CD4-positive, CD25-positive, alpha-beta regulatory T cell (primary cell): ENCODE results near the gene PHACTR1. TPM values are rescaled to one million over a fixed set of nuclear protein-coding genes. Genes with fewer than 3 reads are reported as not detected.

Experiments
- ATAC-seq, 2 donors: fragments of 150-1000 bp; cut with Tn5 transposase; one replicate each; pipeline ENCODE4 v1.10.0; 2021; ENCODE audit warnings: low read depth in 2 of 2, moderate number of reproducible peaks in 2 of 2, moderate library complexity in 1 of 2
- DNase-seq, 3 donors: peaks; one replicate each; pipeline versions ENCODE4 v3.0.0 to v3.0.0-alpha.2; 2012 to 2022; ENCODE audit warnings: mixed read lengths in 1 of 3
- H3K27ac ChIP-seq: one replicate; pipeline ENCODE4 v1.7.0; 2013; ENCODE audit warnings: mild to moderate bottlenecking, low read length; ENCODE audit not compliant: insufficient read depth, poor library complexity, severe bottlenecking
- H3K27me3 ChIP-seq: one replicate; pipeline ENCODE4 v1.7.0; 2013; ENCODE audit warnings: low read length; ENCODE audit not compliant: control insufficient read depth, insufficient read depth
- H3K36me3 ChIP-seq: one replicate; pipeline ENCODE4 v1.7.0; 2013; ENCODE audit warnings: mild to moderate bottlenecking, low read length, moderate library complexity; ENCODE audit not compliant: control insufficient read depth, insufficient read depth
- H3K4me1 ChIP-seq: 2 replicates; pipeline ENCODE4 v1.7.0; 2013; ENCODE audit warnings: mild to moderate bottlenecking, low read length; ENCODE audit not compliant: insufficient read depth, control insufficient read depth, poor library complexity, severe bottlenecking
- H3K4me3 ChIP-seq: one replicate; pipeline ENCODE4 v1.7.0; 2013; ENCODE audit warnings: low read depth, mild to moderate bottlenecking, low read length, moderate library complexity
- H3K9me3 ChIP-seq, 2 experiments: 1 replicate in 1 of 2; 2 replicates in 1 of 2; pipeline ENCODE4 v1.7.0; 2013; ENCODE audit warnings: low read length in 2 of 2, mild to moderate bottlenecking in 1 of 2, moderate library complexity in 1 of 2; ENCODE audit not compliant: control insufficient read depth in 2 of 2
- H3K27ac Mint-ChIP-seq, 3 donors: one replicate each; pipeline ENCODE4 v1.8.0; 2020 to 2022; ENCODE audit warnings: mild to moderate bottlenecking in 3 of 3, mixed read lengths in 3 of 3, moderate library complexity in 2 of 3
- H3K27me3 Mint-ChIP-seq: one replicate; pipeline ENCODE4 v1.8.0; 2022; ENCODE audit warnings: mild to moderate bottlenecking, mixed read lengths
- H3K36me3 Mint-ChIP-seq: one replicate; pipeline ENCODE4 v1.8.0; 2020; ENCODE audit warnings: mixed read lengths
- H3K4me1 Mint-ChIP-seq, 4 donors: one replicate each; pipeline ENCODE4 v1.8.0; 2020 to 2022; ENCODE audit warnings: mixed read lengths in 4 of 4, mild to moderate bottlenecking in 1 of 4
- H3K4me3 Mint-ChIP-seq, 4 donors: one replicate each; pipeline ENCODE4 v1.8.0; 2020 to 2022; ENCODE audit warnings: mild to moderate bottlenecking in 4 of 4, mixed read lengths in 4 of 4, moderate library complexity in 3 of 4
- H3K9me3 Mint-ChIP-seq, 7 donors: one replicate each; pipeline ENCODE4 v1.8.0; 2020 to 2022; ENCODE audit warnings: mixed read lengths in 7 of 7, mild to moderate bottlenecking in 3 of 7, moderate library complexity in 2 of 7
- polyA plus RNA-seq, 4 donors: library from polyadenylated mRNA; unstranded; fragments of 300-500 nt; fragmentation: Illumina TruSeq; gene quantifications; one replicate each; pipeline ENCODE4 v1.2.3, GENCODE V29; 2021
- total RNA-seq: library from RNA; stranded (reverse); gene quantifications from one replicate; pipeline ENCODE4 v1.2.3, GENCODE V29; 2022

Gene PHACTR1
- 1.6 TPM for total RNA-seq
- polyA plus RNA-seq: under 1 TPM; 0.28 to 0.46 (median 0.33) TPM

GRCh38 chr6:12716298-12716916 is at the start of gene PHACTR1:
TSS of gene PHACTR1 (plus strand) at chr6:12716767.
- H3K27ac Mint-ChIP-seq: no peak within 1 kb of the TSS
- Histone ChIP-seq H3K27me3 (no peaks in the 10 kb centered on the region), H3K9me3 (no peaks in the 10 kb centered on the region), H3K36me3 (no peaks in the 10 kb centered on the region), H3K4me1 (no peaks in the 10 kb centered on the region), H3K27ac (no peak within 1 kb of the TSS), H3K4me3 (no peak within 1 kb of the TSS)
- ATAC-seq: no peak
- no peak within 1 kb of the TSS for H3K4me3 Mint-ChIP-seq
- no peaks in the 10 kb centered on the region for H3K4me1 Mint-ChIP-seq
- no peaks in the 10 kb centered on the region for H3K36me3 Mint-ChIP-seq
- H3K27me3 Mint-ChIP-seq: no peaks in the 10 kb centered on the region
- DNase-seq: no peak
- peaks cover 0 to 4% (median 0%) of the 10 kb centered on the region in 7 donors for H3K9me3 Mint-ChIP-seq

GRCh38 chr6:12666886-12667285 is 49.7 kb upstream of the PHACTR1 start:
- Mint-ChIP-seq H3K9me3 (no peaks in the 10 kb centered on the region), H3K36me3 (no peaks in the 10 kb centered on the region)

GRCh38 chr6:12675931-12676330 is 40.6 kb upstream of the PHACTR1 start:
- no peak overlapping the region for H3K4me3 Mint-ChIP-seq
- H3K27me3 ChIP-seq: peaks cover 2% of the 10 kb centered on the region
- no peaks in the 10 kb centered on the region for H3K36me3 Mint-ChIP-seq
- H3K9me3 Mint-ChIP-seq: peaks cover 0 to 2% (median 0%) of the 10 kb centered on the region in 7 donors
- H3K4me1 Mint-ChIP-seq: no peaks in the 10 kb centered on the region
- H3K27ac Mint-ChIP-seq: no peak overlapping the region
- H3K27ac ChIP-seq: no peak overlapping the region
- no peaks in the 10 kb centered on the region for H3K27me3 Mint-ChIP-seq
- H3K4me3 ChIP-seq: no peak overlapping the region
- no peaks in the 10 kb centered on the region for H3K9me3 ChIP-seq
- ATAC-seq (no peak), DNase-seq (no peak)
- no peaks in the 10 kb centered on the region for H3K4me1 ChIP-seq
- H3K36me3 ChIP-seq: no peaks in the 10 kb centered on the region

More at GRCh38 chr6:12666886-12667285, 49.7 kb upstream of the PHACTR1 start:
- Histone ChIP-seq H3K36me3 (no peaks in the 10 kb centered on the region), H3K4me3 (no peak overlapping the region), H3K27me3 (no peaks in the 10 kb centered on the region), H3K9me3 (no peaks in the 10 kb centered on the region), H3K4me1 (no peaks in the 10 kb centered on the region), H3K27ac (no peak overlapping the region)
- Mint-ChIP-seq H3K4me3 (no peak overlapping the region), H3K4me1 (no peaks in the 10 kb centered on the region), H3K27ac (no peak overlapping the region), H3K27me3 (no peaks in the 10 kb centered on the region)
- no peak for ATAC-seq
- DNase-seq: no peak

DNA sequence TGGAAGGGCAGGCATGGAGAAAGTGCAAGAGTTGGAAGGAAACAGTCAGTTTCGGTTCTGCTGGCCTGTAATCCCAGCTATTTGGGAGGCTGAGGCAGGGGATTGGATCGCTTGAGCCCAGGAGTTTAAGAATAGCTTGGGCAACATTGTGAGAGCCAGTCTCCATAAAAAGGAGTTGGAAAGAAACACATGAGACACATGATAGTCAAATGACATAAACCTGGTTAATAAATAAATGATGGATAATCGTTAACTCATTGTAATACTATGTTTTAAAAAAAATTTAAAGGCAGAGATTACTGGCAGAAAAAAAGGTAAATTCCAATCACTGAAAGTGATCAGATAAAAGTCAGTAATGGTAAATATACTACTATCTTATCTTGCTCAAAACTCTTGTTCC is 37.2 kb upstream of the PHACTR1 start:
- Mint-ChIP-seq H3K9me3 (no peaks in the 10 kb centered on the region), H3K36me3 (no peaks in the 10 kb centered on the region), H3K4me1 (no peaks in the 10 kb centered on the region), H3K27me3 (no peaks in the 10 kb centered on the region), H3K4me3 (no peak overlapping the region), H3K27ac (no peak overlapping the region)
- Histone ChIP-seq H3K9me3 (no peaks in the 10 kb centered on the region), H3K4me3 (no peak overlapping the region), H3K36me3 (no peaks in the 10 kb centered on the region), H3K27me3 (peaks cover 2% of the 10 kb centered on the region), H3K27ac (no peak overlapping the region), H3K4me1 (no peaks in the 10 kb centered on the region)
- ATAC-seq (no peak), DNase-seq (no peak)

DNA sequence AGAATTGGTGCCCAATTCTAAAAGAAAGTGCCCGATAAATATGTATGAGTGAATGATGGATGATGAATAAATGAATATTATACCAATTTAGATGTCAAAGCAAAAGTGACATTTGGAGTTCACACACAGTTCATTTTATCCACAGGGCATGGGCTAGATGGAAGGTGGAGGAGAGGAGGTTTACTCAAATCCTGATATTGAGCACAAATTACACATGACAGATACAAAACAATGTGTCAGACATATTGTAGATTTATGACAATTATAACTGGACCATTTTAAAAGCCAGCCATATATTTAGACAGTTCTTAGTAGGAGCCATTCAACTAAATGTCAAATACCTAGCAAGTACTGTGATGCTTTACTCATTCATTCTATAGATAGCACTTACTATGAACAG is 23.4 kb upstream of the PHACTR1 start:
- no peak overlapping the region for H3K4me3 ChIP-seq
- Mint-ChIP-seq H3K4me3 (no peak overlapping the region), H3K27me3 (no peaks in the 10 kb centered on the region), H3K4me1 (no peaks in the 10 kb centered on the region), H3K36me3 (no peaks in the 10 kb centered on the region), H3K9me3 (peaks cover 0 to 4% (median 0%) of the 10 kb centered on the region in 7 donors), H3K27ac (no peak overlapping the region)
- no peaks in the 10 kb centered on the region for H3K27me3 ChIP-seq
- H3K27ac ChIP-seq: no peak overlapping the region
- H3K36me3 ChIP-seq: no peaks in the 10 kb centered on the region
- H3K4me1 ChIP-seq: no peaks in the 10 kb centered on the region
- ATAC-seq (no peak), DNase-seq (no peak)
- no peaks in the 10 kb centered on the region for H3K9me3 ChIP-seq

DNA sequence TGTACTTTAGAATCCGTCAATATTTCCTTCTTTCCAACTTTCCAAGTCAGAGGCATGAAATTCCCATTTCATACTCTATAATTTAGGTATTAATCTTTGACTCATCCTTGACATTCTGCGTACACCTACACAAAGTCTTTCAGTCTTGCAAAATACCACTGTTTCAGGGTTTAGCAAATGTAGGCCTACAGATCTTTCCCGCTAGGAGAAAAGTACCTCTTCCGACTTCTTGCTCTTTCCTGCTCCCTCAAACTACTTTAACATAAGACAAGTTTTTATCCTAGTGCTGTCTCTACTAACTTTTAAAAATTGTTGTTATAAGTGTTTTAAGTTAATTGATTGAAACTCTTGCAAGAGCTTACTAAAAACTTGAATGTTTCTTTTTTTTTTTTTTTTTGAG is 18.3 kb upstream of the PHACTR1 start:
- peaks cover 0 to 7% (median 2%) of the 10 kb centered on the region in 7 donors for H3K9me3 Mint-ChIP-seq
- DNase-seq: no peak
- H3K4me1 Mint-ChIP-seq: no peaks in the 10 kb centered on the region
- no peak overlapping the region for H3K27ac Mint-ChIP-seq
- no peak overlapping the region for H3K4me3 Mint-ChIP-seq
- Histone ChIP-seq H3K27ac (no peak overlapping the region), H3K9me3 (no peaks in the 10 kb centered on the region), H3K4me3 (no peak overlapping the region), H3K36me3 (no peaks in the 10 kb centered on the region), H3K4me1 (no peaks in the 10 kb centered on the region), H3K27me3 (peaks cover 2% of the 10 kb centered on the region)
- H3K27me3 Mint-ChIP-seq: no peaks in the 10 kb centered on the region
- no peak for ATAC-seq
- H3K36me3 Mint-ChIP-seq: no peaks in the 10 kb centered on the region

DNA sequence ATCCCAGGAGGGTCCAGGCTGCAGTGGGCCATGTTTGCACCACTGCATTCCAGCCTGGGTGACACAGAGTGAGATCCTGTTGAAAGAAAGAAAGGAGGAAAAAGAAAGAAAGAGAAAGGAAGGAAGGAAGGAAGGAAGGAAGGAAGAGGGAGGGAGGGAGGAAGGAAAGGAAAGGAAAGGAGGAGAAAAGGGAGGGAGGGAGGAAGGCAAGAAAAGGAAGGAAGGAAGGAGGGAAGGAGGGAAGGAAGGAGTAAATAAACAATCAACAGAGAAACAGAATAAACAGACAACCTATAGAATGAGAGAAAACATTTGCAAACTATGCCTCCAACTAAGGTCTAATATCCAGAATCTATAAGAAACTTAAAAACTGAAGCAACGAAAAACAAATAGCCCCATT is 11.6 kb upstream of the PHACTR1 start:
- no peak for ATAC-seq
- H3K27ac Mint-ChIP-seq: no peak overlapping the region
- H3K9me3 Mint-ChIP-seq: peaks cover 0 to 3% (median 2%) of the 10 kb centered on the region in 7 donors

GRCh38 chr6:12709116-12709515 is 7.5 kb upstream of the PHACTR1 start:
- Mint-ChIP-seq H3K9me3 (peaks cover 0 to 3% (median 2%) of the 10 kb centered on the region in 7 donors), H3K27me3 (peaks cover 8% of the 10 kb centered on the region), H3K36me3 (no peaks in the 10 kb centered on the region), H3K27ac (no peak overlapping the region), H3K4me1 (no peaks in the 10 kb centered on the region), H3K4me3 (no peak overlapping the region)
- H3K4me3 ChIP-seq: no peak overlapping the region
- DNase-seq (no peak), ATAC-seq (no peak)
- H3K27ac ChIP-seq: no peak overlapping the region
- no peaks in the 10 kb centered on the region for H3K36me3 ChIP-seq
- H3K27me3 ChIP-seq: no peaks in the 10 kb centered on the region
- no peaks in the 10 kb centered on the region for H3K9me3 ChIP-seq
- no peaks in the 10 kb centered on the region for H3K4me1 ChIP-seq

More for the DNA sequence above, 11.6 kb upstream of the PHACTR1 start:
- Histone ChIP-seq H3K4me3 (no peak overlapping the region), H3K4me1 (no peaks in the 10 kb centered on the region), H3K36me3 (no peaks in the 10 kb centered on the region), H3K27me3 (peaks cover 2% of the 10 kb centered on the region), H3K9me3 (no peaks in the 10 kb centered on the region), H3K27ac (no peak overlapping the region)
- DNase-seq: no peak
- no peaks in the 10 kb centered on the region for H3K36me3 Mint-ChIP-seq
- H3K4me3 Mint-ChIP-seq: no peak overlapping the region
- H3K27me3 Mint-ChIP-seq: peaks cover 8% of the 10 kb centered on the region
- H3K4me1 Mint-ChIP-seq: no peaks in the 10 kb centered on the region
